ENCODE measurements around the gene GNS. TPM values are rescaled to one million over a fixed set of nuclear protein-coding genes. Genes with fewer than 3 reads are reported as not detected.

The GNS gene
- total and polyA plus RNA-seq, 2 of the 4 experiments (the other 2 are of a cell fraction): 60.4 to 80.7 TPM

DNA sequence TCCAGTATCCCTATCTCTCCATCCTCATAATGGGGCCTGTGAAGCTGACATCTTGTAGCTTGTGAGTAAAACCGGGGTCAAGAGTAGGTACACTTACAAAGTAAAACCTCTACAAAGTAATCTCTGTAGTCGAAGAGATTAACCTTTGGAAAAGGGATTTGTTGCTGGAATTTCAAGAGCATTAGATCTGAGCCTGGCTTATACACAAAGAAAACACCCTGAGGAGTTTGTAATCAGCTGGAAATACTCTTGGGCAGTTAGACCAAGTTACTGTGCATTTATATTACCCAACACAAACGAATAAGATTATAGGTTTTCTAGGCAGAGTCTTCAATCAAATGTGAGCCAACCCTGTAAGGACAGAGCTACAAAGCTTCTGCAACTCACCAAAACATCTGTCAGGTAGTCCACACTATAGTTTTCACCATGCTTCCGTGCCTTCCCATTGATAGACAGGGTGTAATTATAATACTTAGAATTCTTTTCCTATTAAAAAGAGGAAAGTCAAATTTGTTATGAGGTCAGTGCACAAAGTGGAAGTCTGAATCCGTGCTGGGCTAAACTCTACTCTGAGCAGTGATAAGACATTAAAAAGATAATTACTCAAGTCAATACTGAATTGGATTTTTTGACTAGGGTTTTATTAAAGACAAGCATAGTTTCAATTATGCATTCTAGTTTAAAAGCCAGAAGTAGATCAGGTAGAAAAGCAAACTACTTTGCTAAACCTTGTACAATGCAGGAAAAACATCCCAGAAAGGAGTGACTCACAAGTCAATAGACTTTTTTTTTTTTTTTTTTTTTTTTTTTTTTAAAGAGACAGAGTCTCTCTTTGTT is 14.6 kb downstream of the GNS start:
- Histone ChIP-seq H2AK9ac (replicated peaks; ENCODE audit: low read depth, low read length, poor library complexity) (no peak overlapping the region), H3K27me3 (ENCODE audit: control insufficient read depth, insufficient read depth, low read length) (no peaks in the 10 kb centered on the region), H3K23ac (ENCODE audit: low read depth, low read length) (no peak overlapping the region), H2BK15ac (ENCODE audit: low read depth, low read length) (no peak overlapping the region), H3K18ac (ENCODE audit: low read depth, low read length) (no peak overlapping the region), H3K9me1 (ENCODE audit: insufficient read depth, low read length) (peaks cover 2% of the 10 kb centered on the region), H3K9ac (ENCODE audit: low read depth, low read length) (no peak overlapping the region), H3K36me3 (ENCODE audit: control insufficient read depth, insufficient read depth, low read length) (peaks cover 26% of the 10 kb centered on the region), H3K14ac (replicated peaks; ENCODE audit: low read depth, low read length) (0 out of 2 replicates have a peak overlapping the region, but pooled peaks have one; percentile 41), H4K8ac (ENCODE audit: low read depth in 2 of 2, low read length in 2 of 2) (0 out of 4 replicates have a peak overlapping the region, but pooled peaks of 1 of the 2 experiments have one; percentile 6), H2BK120ac (ENCODE audit: low read depth, low read length) (no peak overlapping the region), H3K56ac (ENCODE audit: extremely low read depth, insufficient read depth, low read length) (no peak overlapping the region), H3K27ac (ENCODE audit: insufficient read depth, low read length) (no peak overlapping the region; the same call in 1 of the 2 replicates), H2AFZ (replicated peaks; ENCODE audit: low read length, poor library complexity) (no peak overlapping the region), H4K5ac (ENCODE audit: low read depth, low read length) (no peak overlapping the region), H3K9me3 (ENCODE audit: control insufficient read depth, insufficient read depth, low read length) (no peaks in the 10 kb centered on the region), H3K4me2 (ENCODE audit: low read depth, low read length) (no peak overlapping the region), H3K4me1 (ENCODE audit: control insufficient read depth, insufficient read depth, low read length) (peaks cover 4% of the 10 kb centered on the region; the same call in 1 of the 2 replicates), H4K91ac (ENCODE audit: insufficient read depth, low read depth, low read length) (no peak overlapping the region), H2BK20ac (ENCODE audit: low read depth, low read length) (no peak overlapping the region), H3K79me1 (ENCODE audit: low read depth in 1 of 2, low read length in 2 of 2) (peaks cover 0 to 14% of the 10 kb centered on the region in 2 experiments; a peak in 2 of 4 replicates), H2BK5ac (ENCODE audit: low read depth, low read length, poor library complexity, severe bottlenecking) (no peak overlapping the region), H3K4me3 (ENCODE audit: insufficient read depth, low read depth, low read length) (no peak overlapping the region), H3K4ac (ENCODE audit: low read depth, low read length) (no peak overlapping the region), H2AK5ac (ENCODE audit: low read depth, low read length) (no peak overlapping the region), H4K20me1 (ENCODE audit: insufficient read depth, low read length) (no peaks in the 10 kb centered on the region)
- dilution Hi-C loops (cut with HindIII; ENCODE audit: low sequenced_read_pairs, unreplicated experiment): no loop called here
- no TSS peak for BruUV-seq (replicated peaks)
- ChIA-PET CTCF (interaction anchor here (1.5 to 1.7 kb wide), 2 partner anchors 9 to 51 kb away, joined by 4 to 5 read pairs; no protein-coding TSS in a partner anchor), POLR2A (ENCODE audit: unreplicated experiment) (interaction anchor here (0.6 kb wide), 1 partner anchor 119 kb away, joined by 8 read pairs; no protein-coding TSS in a partner anchor)
- no peak for TF ChIP-seq MXI1 (IDR thresholded peaks at IDR 0.05; ENCODE audit: borderline replicate concordance, low read depth, low read length)
- no peak for TF ChIP-seq CHD1 (IDR thresholded peaks at IDR 0.05; ENCODE audit: low read depth, low read length)
- no peak for TF ChIP-seq RCOR1 (IDR thresholded peaks at IDR 0.05; ENCODE audit: insufficient replicate concordance, low read length)
- no peak for TF ChIP-seq SMC3 (IDR thresholded peaks at IDR 0.05; ENCODE audit: low read depth, low read length)
- DNase-seq (peak; percentile 39), ATAC-seq (ENCODE audit: low read depth) (peak; percentile 58; the same call in 1 of the 2 replicates)
- in situ Hi-C loops (cut with MboI; ENCODE audit: low sequenced_read_pairs): no loop called here
- intact Hi-C loops (cut with micrococcal nuclease): no loop called here
- WGBS, 2 experiments (ENCODE audit: extremely low coverage in 2 of 2, insufficient read length in 1 of 2): no CpG with 5 or more reads among the region's 5 CpGs

Data from IMR-90 (cell line).